Neural progenitor cell (in vitro differentiated cells): ENCODE measurements around the gene TBX10. TPM values are rescaled to one million over a fixed set of nuclear protein-coding genes. Genes with fewer than 3 reads are reported as not detected.

Experiments
- DNase-seq: peaks from one replicate; pipeline ENCODE4 v3.0.0-alpha.2; 2016; ENCODE audit warnings: low spot score
- H2AFZ ChIP-seq: fragments of 200-600 bp; sonication (generic); replicated peaks from 2 replicates; pipeline ENCODE4 v1.6.1; 2016; ENCODE audit warnings: antibody characterized with exemption
- H3F3A ChIP-seq: fragments of 200-600 bp; sonication (generic); 2 replicates; pipeline ENCODE4 v1.6.1; 2016; ENCODE audit warnings: antibody characterized with exemption, low read depth
- H3K27ac ChIP-seq: fragments of 200-600 bp; sonication (generic); 2 replicates; pipeline ENCODE4 v1.5.1; 2016; ENCODE audit warnings: mild to moderate bottlenecking
- H3K27me3 ChIP-seq: fragments of 200-600 bp; sonication (generic); 2 replicates; pipeline ENCODE4 v1.6.1; 2016; ENCODE audit warnings: mild to moderate bottlenecking, moderate library complexity
- H3K36me3 ChIP-seq: fragments of 200-600 bp; sonication (generic); 2 replicates; pipeline ENCODE4 v1.5.1; 2016
- H3K4me1 ChIP-seq: fragments of 200-600 bp; sonication (generic); 2 replicates; pipeline ENCODE4 v1.6.1; 2016; ENCODE audit warnings: mixed run types
- H3K4me2 ChIP-seq: fragments of 200-600 bp; sonication (generic); 2 replicates; pipeline ENCODE4 v1.6.1; 2016
- H3K4me3 ChIP-seq: fragments of 200-600 bp; sonication (generic); 2 replicates; pipeline ENCODE4 v1.5.1; 2016
- H3K79me2 ChIP-seq: fragments of 200-600 bp; sonication (generic); 2 replicates; pipeline ENCODE4 v1.6.1; 2016; ENCODE audit warnings: low read depth
- H3K9ac ChIP-seq: fragments of 200-600 bp; sonication (generic); 2 replicates; pipeline ENCODE4 v1.6.1; 2016
- H3K9me3 ChIP-seq: fragments of 200-600 bp; sonication (generic); 2 replicates; pipeline ENCODE4 v1.5.1; 2016; ENCODE audit warnings: low read depth
- H4K20me1 ChIP-seq: fragments of 200-600 bp; sonication (generic); 2 replicates; pipeline ENCODE4 v1.6.1; 2016; ENCODE audit warnings: low read depth
- H3K27ac Mint-ChIP-seq: 3 replicates; pipeline ENCODE4 v1.8.0; 2021; ENCODE audit warnings: mixed read lengths
- H3K27me3 Mint-ChIP-seq: 2 replicates; pipeline ENCODE4 v1.8.0; 2022; ENCODE audit warnings: low read depth, mild to moderate bottlenecking, inconsistent platforms, moderate library complexity, mixed read lengths; ENCODE audit not compliant: insufficient read depth
- H3K36me3 Mint-ChIP-seq: 3 replicates; pipeline ENCODE4 v1.8.0; 2021; ENCODE audit warnings: mixed read lengths
- H3K4me1 Mint-ChIP-seq: 3 replicates; pipeline ENCODE4 v1.8.0; 2021; ENCODE audit warnings: mixed read lengths
- H3K4me3 Mint-ChIP-seq: 3 replicates; pipeline ENCODE4 v1.8.0; 2021; ENCODE audit warnings: mild to moderate bottlenecking, moderate library complexity, mixed read lengths
- H3K9me3 Mint-ChIP-seq: 3 replicates; pipeline ENCODE4 v1.8.0; 2020; ENCODE audit warnings: mixed read lengths
- CTCF ChIP-seq: fragments of 200-600 bp; sonication (generic); IDR thresholded peaks from 2 replicates; pipeline ENCODE4 v1.5.1; 2017; ENCODE audit warnings: antibody characterized with exemption, mild to moderate bottlenecking
- EZH2 ChIP-seq: fragments of 200-600 bp; sonication (generic); IDR thresholded peaks from 2 replicates; pipeline ENCODE4 v1.6.1; 2017; ENCODE audit warnings: antibody characterized with exemption, mild to moderate bottlenecking, moderate library complexity
- EZH2phosphoT487 ChIP-seq: fragments of 200-600 bp; sonication (generic); IDR thresholded peaks from 2 replicates; pipeline ENCODE4 v1.6.1; 2017; ENCODE audit warnings: antibody characterized with exemption
- total RNA-seq: library from RNA; depleted of rRNA; stranded (reverse); fragments of >200 nt; gene quantifications from 2 replicates; pipeline ENCODE4 v1.2.3, GENCODE V29; 2015; ENCODE audit warnings: low replicate concordance

The TBX10 gene
- total RNA-seq, 1 donor from 2014 or later: not detected

DNA sequence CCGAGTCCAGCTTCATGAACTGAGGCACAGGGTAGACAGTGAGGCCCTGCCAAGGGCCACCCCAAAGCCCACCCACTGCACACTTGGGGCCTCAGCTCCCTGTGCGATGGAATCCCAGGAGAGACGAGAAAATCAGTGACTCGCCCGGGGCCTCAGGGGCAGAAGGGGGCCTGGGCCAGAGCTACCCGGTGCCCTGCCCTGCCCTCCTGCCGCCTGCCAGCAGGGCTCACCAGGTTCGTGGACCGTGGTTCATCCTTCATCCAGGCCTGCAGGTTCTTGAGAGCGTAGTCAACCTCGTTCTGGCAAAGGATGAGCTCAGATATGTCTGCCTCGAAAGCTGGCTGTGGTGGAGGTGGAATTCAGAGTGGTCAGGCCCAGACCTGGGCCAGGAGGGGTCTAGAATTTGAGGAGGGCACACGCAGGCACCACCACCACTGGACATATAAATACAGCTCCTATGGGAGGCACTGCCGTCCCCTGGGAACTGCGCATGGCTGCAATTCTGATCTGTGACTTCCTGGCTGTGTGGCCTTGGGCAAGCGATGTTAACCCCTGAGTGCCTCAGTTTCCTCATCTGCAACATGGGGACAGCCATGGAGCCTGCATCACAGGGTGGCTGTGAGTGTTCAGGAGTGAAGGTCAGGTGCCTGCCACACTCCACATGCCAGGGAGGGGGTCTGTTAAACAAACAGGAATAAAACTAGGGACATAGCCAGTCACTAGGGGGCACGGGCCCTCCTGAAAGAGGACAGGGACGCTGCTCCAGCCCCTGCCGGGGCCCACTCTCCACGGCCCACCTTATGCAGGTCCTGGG, 27.3 kb upstream of the TBX10 start:
- no peak for TF ChIP-seq EZH2
- no peak for TF ChIP-seq EZH2phosphoT487
- TF ChIP-seq CTCF: no peak
- no peak overlapping the region for H3K27ac Mint-ChIP-seq
- Histone ChIP-seq H3K79me2 (no peaks in the 10 kb centered on the region), H3K4me2 (no peak overlapping the region), H2AFZ (no peak overlapping the region), H3K36me3 (no peaks in the 10 kb centered on the region), H3K9me3 (no peaks in the 10 kb centered on the region), H3K4me3 (no peak overlapping the region), H3K9ac (no peak overlapping the region), H3K27me3 (no peaks in the 10 kb centered on the region), H3F3A (no peaks in the 10 kb centered on the region), H3K4me1 (no peaks in the 10 kb centered on the region), H4K20me1 (no peaks in the 10 kb centered on the region), H3K27ac (no peak overlapping the region)
- H3K4me1 Mint-ChIP-seq: no peaks in the 10 kb centered on the region
- H3K27me3 Mint-ChIP-seq: peaks cover 3% of the 10 kb centered on the region
- DNase-seq: no peak
- no peaks in the 10 kb centered on the region for H3K9me3 Mint-ChIP-seq
- H3K36me3 Mint-ChIP-seq: no peaks in the 10 kb centered on the region
- no peak overlapping the region for H3K4me3 Mint-ChIP-seq

- no peak for DNase-seq
- Histone ChIP-seq H3K27ac (no peak overlapping the region), H3K9me3 (no peaks in the 10 kb centered on the region), H3K79me2 (no peaks in the 10 kb centered on the region), H3K4me3 (no peak overlapping the region), H4K20me1 (no peaks in the 10 kb centered on the region), H2AFZ (no peak overlapping the region), H3F3A (no peaks in the 10 kb centered on the region), H3K9ac (no peak overlapping the region), H3K4me2 (no peak overlapping the region), H3K27me3 (no peaks in the 10 kb centered on the region), H3K4me1 (no peaks in the 10 kb centered on the region), H3K36me3 (no peaks in the 10 kb centered on the region)
- no peaks in the 10 kb centered on the region for H3K4me1 Mint-ChIP-seq
- H3K27ac Mint-ChIP-seq: no peak overlapping the region
- no peaks in the 10 kb centered on the region for H3K9me3 Mint-ChIP-seq
- no peaks in the 10 kb centered on the region for H3K36me3 Mint-ChIP-seq
- no peak for TF ChIP-seq EZH2phosphoT487
- no peak for TF ChIP-seq EZH2
- TF ChIP-seq CTCF: no peak
- no peak overlapping the region for H3K4me3 Mint-ChIP-seq
- H3K27me3 Mint-ChIP-seq: no peaks in the 10 kb centered on the region
These were observed 26.7 kb upstream of the TBX10 start for GRCh38 chr11:67666303-67666645.

GRCh38 chr11:67665541-67666302, 26.2 kb upstream of the TBX10 start:
- Mint-ChIP-seq H3K4me3 (no peak overlapping the region), H3K27me3 (no peaks in the 10 kb centered on the region), H3K36me3 (no peaks in the 10 kb centered on the region), H3K4me1 (no peaks in the 10 kb centered on the region), H3K9me3 (no peaks in the 10 kb centered on the region), H3K27ac (no peak overlapping the region)
- DNase-seq: no peak
- no peak overlapping the region for H3K4me3 ChIP-seq
- TF ChIP-seq EZH2 (no peak), EZH2phosphoT487 (no peak), CTCF (peak; percentile 29)
- no peaks in the 10 kb centered on the region for H3K4me1 ChIP-seq
- H2AFZ ChIP-seq: no peak overlapping the region
- H4K20me1 ChIP-seq: no peaks in the 10 kb centered on the region
- H3F3A ChIP-seq: no peaks in the 10 kb centered on the region
- no peaks in the 10 kb centered on the region for H3K79me2 ChIP-seq
- H3K36me3 ChIP-seq: no peaks in the 10 kb centered on the region
- no peaks in the 10 kb centered on the region for H3K27me3 ChIP-seq
- no peak overlapping the region for H3K9ac ChIP-seq
- no peak overlapping the region for H3K4me2 ChIP-seq
- no peak overlapping the region for H3K27ac ChIP-seq
- no peaks in the 10 kb centered on the region for H3K9me3 ChIP-seq
